OCI-LY3 (cell line): ENCODE results near the gene CAMK2G.

Source experiments
- CTCF ChIP-seq: fragments of 200-600, 300-600 bp; sonication (generic); IDR thresholded peaks from 2 replicates; pipeline ENCODE4 v1.5.1; 2014; ENCODE audit warnings: antibody characterized with exemption, low read length, low read depth
- EZH2phosphoT487 ChIP-seq: fragments of 200-600 bp; shearing (Covaris generic); IDR thresholded peaks from 2 replicates; pipeline ENCODE4 v1.6.1; 2018; ENCODE audit warnings: antibody characterized with exemption, mixed run types, low read depth

- TF ChIP-seq CTCF (no peak), EZH2phosphoT487 (no peak)
These were observed 15.5 kb downstream of the CAMK2G start for GRCh38 chr10:73858750-73859427.
